Activated T-helper 2 cell treated with anti-CD3 and anti-CD28 coated beads, Interferon-gamma antibody, Interleukin-2, Interleukin-4, amounts not matched to agents 10 μg/mL and 5 μg/mL and 100 μg/mL, durations not matched to agents 14 hours and 24 hours and 36 hours (primary cell): ENCODE measurements around the gene APOBEC2. TPM values are rescaled to one million over a fixed set of nuclear protein-coding genes. Genes with fewer than 3 reads are reported as not detected.

Experiments used
- DNase-seq: peaks from one replicate; pipeline ENCODE4 v3.0.0; 2021; ENCODE audit warnings: low spot score
- H3K27ac Mint-ChIP-seq: one replicate; pipeline ENCODE4 v1.8.0; 2021; ENCODE audit warnings: mixed read lengths
- H3K27me3 Mint-ChIP-seq: one replicate; pipeline ENCODE4 v1.8.0; 2021; ENCODE audit warnings: low read depth, mixed read lengths
- H3K36me3 Mint-ChIP-seq: one replicate; pipeline ENCODE4 v1.8.0; 2021; ENCODE audit warnings: low read depth, mixed read lengths
- H3K4me1 Mint-ChIP-seq: one replicate; pipeline ENCODE4 v1.8.0; 2021; ENCODE audit warnings: low read depth, mixed read lengths
- H3K4me3 Mint-ChIP-seq: one replicate; pipeline ENCODE4 v1.8.0; 2021; ENCODE audit warnings: low read depth, mild to moderate bottlenecking, moderate library complexity, mixed read lengths
- H3K9me3 Mint-ChIP-seq: one replicate; pipeline ENCODE4 v1.8.0; 2021; ENCODE audit warnings: mixed read lengths
- intact Hi-C: fragments of 100-400 bp; cut with micrococcal nuclease; formaldehyde crosslinking; loops from one replicate; pipeline ENCODE4 v1.15.1; 2023
- total RNA-seq: library from RNA; stranded (reverse); gene quantifications from 2 replicates; pipeline ENCODE4 v1.2.3, GENCODE V29; 2022

APOBEC2 gene
- total RNA-seq, 1 donor from 2014 or later, result not detected

- Mint-ChIP-seq H3K4me1 (peaks cover 42% of the 10 kb centered on the region), H3K4me3 (no peak overlapping the region), H3K36me3 (peaks cover 89% of the 10 kb centered on the region), H3K27ac (no peak overlapping the region), H3K9me3 (no peaks in the 10 kb centered on the region), H3K27me3 (no peaks in the 10 kb centered on the region)
- DNase-seq, result no peak
- intact Hi-C loops, result no loop called here
These were observed 30.1 kb downstream of the APOBEC2 start for GRCh38 chr6:41083072-41083471.

- Mint-ChIP-seq H3K9me3 (no peaks in the 10 kb centered on the region), H3K4me3 (no peak overlapping the region), H3K27ac (no peak overlapping the region), H3K4me1 (peaks cover 30% of the 10 kb centered on the region), H3K27me3 (no peaks in the 10 kb centered on the region), H3K36me3 (peaks cover 83% of the 10 kb centered on the region)
- intact Hi-C loops, result no loop called here
- DNase-seq, result no peak
These were observed 32.2 kb downstream of the APOBEC2 start for GRCh38 chr6:41085182-41085581.

DNA sequence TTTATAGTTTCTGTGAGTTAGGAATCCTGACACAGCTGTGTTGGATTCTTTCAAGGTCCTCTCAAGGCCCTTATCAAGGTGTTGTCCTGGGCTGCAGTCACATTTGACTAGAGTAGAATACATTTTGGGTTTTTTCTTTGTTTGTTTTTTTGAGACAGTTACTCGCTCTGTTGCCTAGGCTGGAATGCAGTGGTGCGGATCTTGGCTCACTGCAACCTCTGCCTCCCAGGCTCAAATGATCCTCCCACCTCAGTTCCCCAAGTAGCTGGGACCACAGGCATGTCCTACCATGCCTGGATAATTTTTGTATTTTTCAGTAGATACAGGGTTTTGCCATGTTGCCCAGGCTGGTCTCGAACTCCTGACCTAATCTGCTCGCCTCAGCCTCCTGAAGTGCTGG is 35.4 kb downstream of the APOBEC2 start:
- H3K27ac Mint-ChIP-seq, result no peak overlapping the region
- no peaks in the 10 kb centered on the region for H3K27me3 Mint-ChIP-seq
- no peaks in the 10 kb centered on the region for H3K9me3 Mint-ChIP-seq
- no peak for DNase-seq
- intact Hi-C loops, result no loop called here
- no peak overlapping the region for H3K4me3 Mint-ChIP-seq
- H3K36me3 Mint-ChIP-seq, result peaks cover 78% of the 10 kb centered on the region
- H3K4me1 Mint-ChIP-seq, result peaks cover 11% of the 10 kb centered on the region

- H3K4me3 Mint-ChIP-seq, result no peak overlapping the region
- H3K36me3 Mint-ChIP-seq, result peaks cover 72% of the 10 kb centered on the region
- peaks cover 4% of the 10 kb centered on the region for H3K4me1 Mint-ChIP-seq
- H3K9me3 Mint-ChIP-seq, result no peaks in the 10 kb centered on the region
- no peak overlapping the region for H3K27ac Mint-ChIP-seq
- DNase-seq, result no peak
- no peaks in the 10 kb centered on the region for H3K27me3 Mint-ChIP-seq
- intact Hi-C loops, result no loop called here
These were observed 38.1 kb downstream of the APOBEC2 start for GRCh38 chr6:41090841-41091761.

GRCh38 chr6:41092421-41093140 is 39.6 kb downstream of the APOBEC2 start:
- DNase-seq, result no peak
- H3K4me1 Mint-ChIP-seq, result peaks cover 4% of the 10 kb centered on the region
- no peak overlapping the region for H3K27ac Mint-ChIP-seq
- peaks cover 74% of the 10 kb centered on the region for H3K36me3 Mint-ChIP-seq
- H3K9me3 Mint-ChIP-seq, result no peaks in the 10 kb centered on the region
- no peaks in the 10 kb centered on the region for H3K27me3 Mint-ChIP-seq
- no peak overlapping the region for H3K4me3 Mint-ChIP-seq
- intact Hi-C loops, result loop anchor here (1.0 kb wide), 1 partner anchor 90 kb away; no protein-coding TSS in a partner anchor

GRCh38 chr6:41093729-41094128 is 40.7 kb downstream of the APOBEC2 start:
- DNase-seq, result no peak

GRCh38 chr6:41097467-41098090 is 44.6 kb downstream of the APOBEC2 start:
- peaks cover 14% of the 10 kb centered on the region for H3K4me1 Mint-ChIP-seq
- intact Hi-C loops, result no loop called here
- H3K9me3 Mint-ChIP-seq, result no peaks in the 10 kb centered on the region
- no peak overlapping the region for H3K4me3 Mint-ChIP-seq
- no peak overlapping the region for H3K27ac Mint-ChIP-seq
- peaks cover 77% of the 10 kb centered on the region for H3K36me3 Mint-ChIP-seq
- DNase-seq, result no peak
- no peaks in the 10 kb centered on the region for H3K27me3 Mint-ChIP-seq

More at GRCh38 chr6:41093729-41094128, 40.7 kb downstream of the APOBEC2 start:
- no peaks in the 10 kb centered on the region for H3K9me3 Mint-ChIP-seq
- H3K27ac Mint-ChIP-seq, result no peak overlapping the region
- intact Hi-C loops, result no loop called here
- H3K27me3 Mint-ChIP-seq, result no peaks in the 10 kb centered on the region
- no peak overlapping the region for H3K4me3 Mint-ChIP-seq
- H3K36me3 Mint-ChIP-seq, result peaks cover 78% of the 10 kb centered on the region
- H3K4me1 Mint-ChIP-seq, result peaks cover 4% of the 10 kb centered on the region

GRCh38 chr6:41098366-41098765 is 45.4 kb downstream of the APOBEC2 start:
- Mint-ChIP-seq H3K27me3 (no peaks in the 10 kb centered on the region), H3K9me3 (no peaks in the 10 kb centered on the region), H3K27ac (no peak overlapping the region), H3K36me3 (peaks cover 72% of the 10 kb centered on the region), H3K4me1 (peaks cover 14% of the 10 kb centered on the region), H3K4me3 (no peak overlapping the region)
- DNase-seq, result no peak
- intact Hi-C loops, result no loop called here

- no peaks in the 10 kb centered on the region for H3K9me3 Mint-ChIP-seq
- H3K27ac Mint-ChIP-seq, result no peak overlapping the region
- H3K36me3 Mint-ChIP-seq, result peaks cover 59% of the 10 kb centered on the region
- H3K4me3 Mint-ChIP-seq, result no peak overlapping the region
- peaks cover 12% of the 10 kb centered on the region for H3K4me1 Mint-ChIP-seq
- intact Hi-C loops, result loop anchor here (5.0 kb wide), 1 partner anchor 216 kb away; no protein-coding TSS in a partner anchor
- no peaks in the 10 kb centered on the region for H3K27me3 Mint-ChIP-seq
- no peak for DNase-seq
These were observed 47.9 kb downstream of the APOBEC2 start for GRCh38 chr6:41100871-41101287.

DNA sequence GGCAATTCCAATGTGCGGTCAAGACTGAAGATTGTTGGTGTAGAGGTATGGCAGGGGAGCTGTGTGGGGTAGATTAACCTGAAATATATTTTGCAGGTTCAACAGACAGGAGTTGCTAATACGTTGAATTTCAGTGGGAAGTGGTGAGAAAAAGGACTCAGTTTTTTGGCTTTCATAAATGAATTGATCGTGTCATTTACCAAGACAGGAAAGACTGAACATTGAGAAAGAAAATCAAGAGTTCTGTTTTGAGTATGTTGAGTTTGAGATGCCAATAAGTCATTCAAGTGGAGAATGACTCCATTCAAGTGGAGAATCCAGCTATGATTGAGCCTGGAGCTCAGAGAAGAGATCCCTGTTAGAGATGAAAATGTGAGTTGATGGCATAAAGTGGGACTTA is 50.8 kb downstream of the APOBEC2 start:
- H3K4me3 Mint-ChIP-seq, result no peak overlapping the region
- no peak for DNase-seq
- intact Hi-C loops, result loop anchor here (5.0 kb wide), 1 partner anchor 213 kb away; no protein-coding TSS in a partner anchor
- no peaks in the 10 kb centered on the region for H3K9me3 Mint-ChIP-seq
- H3K27ac Mint-ChIP-seq, result no peak overlapping the region
- H3K27me3 Mint-ChIP-seq, result no peaks in the 10 kb centered on the region
- H3K36me3 Mint-ChIP-seq, result peaks cover 30% of the 10 kb centered on the region
- peaks cover 12% of the 10 kb centered on the region for H3K4me1 Mint-ChIP-seq

DNA sequence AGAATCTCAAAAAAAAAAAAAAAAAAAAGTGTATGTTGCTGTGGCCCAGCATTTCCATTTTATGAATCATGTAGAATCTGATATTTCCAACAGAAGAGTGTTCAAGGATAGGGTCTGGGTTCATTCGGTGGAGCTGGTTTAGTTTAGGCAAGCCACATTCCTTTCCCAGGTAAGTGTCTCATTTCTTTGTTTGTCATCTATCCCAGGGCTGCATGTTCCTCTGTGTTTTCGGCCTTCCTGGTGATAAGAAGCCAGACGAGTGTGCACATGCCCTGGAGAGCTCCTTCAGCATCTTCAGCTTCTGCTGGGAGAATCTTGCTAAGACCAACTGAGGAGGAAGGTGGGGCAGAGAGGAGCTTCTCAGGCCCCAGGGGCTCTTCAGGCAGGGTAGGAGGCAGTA is 58.0 kb downstream of the APOBEC2 start:
- Mint-ChIP-seq H3K4me1 (no peaks in the 10 kb centered on the region), H3K4me3 (no peak overlapping the region), H3K27ac (no peak overlapping the region), H3K9me3 (no peaks in the 10 kb centered on the region), H3K36me3 (no peaks in the 10 kb centered on the region), H3K27me3 (no peaks in the 10 kb centered on the region)
- intact Hi-C loops, result no loop called here
- no peak for DNase-seq
